CD4-positive, alpha-beta T cell treated with Interleukin-4 for 1 hour (primary cell): Measurements from ENCODE around the gene ADARB2.

Experiments
- DNase-seq, 2 donors: peaks; one replicate each; pipeline ENCODE4 v3.0.0-alpha.2; 2020 to 2022

ADARB2 gene

DNA sequence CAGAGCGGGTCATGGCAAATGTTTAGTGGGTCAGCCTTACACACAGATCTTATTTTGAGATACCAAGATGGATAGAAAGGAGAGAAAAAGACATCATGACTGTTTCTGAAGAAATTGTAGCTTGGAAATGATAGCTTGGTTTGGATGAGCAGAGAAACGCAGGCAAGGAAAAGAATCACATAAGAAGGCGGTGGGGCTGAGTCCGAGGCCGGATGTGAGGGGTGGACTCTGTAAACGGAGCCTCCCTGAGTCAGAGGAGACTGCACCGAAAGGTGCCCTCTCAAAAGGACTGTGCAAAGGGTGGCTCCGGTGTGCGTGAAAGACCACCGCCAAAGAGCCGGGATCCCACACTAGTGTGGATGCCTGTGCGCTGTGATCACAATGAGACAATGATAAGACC is 53.7 kb downstream of the ADARB2 start:
- DNase-seq = no peak

DNA sequence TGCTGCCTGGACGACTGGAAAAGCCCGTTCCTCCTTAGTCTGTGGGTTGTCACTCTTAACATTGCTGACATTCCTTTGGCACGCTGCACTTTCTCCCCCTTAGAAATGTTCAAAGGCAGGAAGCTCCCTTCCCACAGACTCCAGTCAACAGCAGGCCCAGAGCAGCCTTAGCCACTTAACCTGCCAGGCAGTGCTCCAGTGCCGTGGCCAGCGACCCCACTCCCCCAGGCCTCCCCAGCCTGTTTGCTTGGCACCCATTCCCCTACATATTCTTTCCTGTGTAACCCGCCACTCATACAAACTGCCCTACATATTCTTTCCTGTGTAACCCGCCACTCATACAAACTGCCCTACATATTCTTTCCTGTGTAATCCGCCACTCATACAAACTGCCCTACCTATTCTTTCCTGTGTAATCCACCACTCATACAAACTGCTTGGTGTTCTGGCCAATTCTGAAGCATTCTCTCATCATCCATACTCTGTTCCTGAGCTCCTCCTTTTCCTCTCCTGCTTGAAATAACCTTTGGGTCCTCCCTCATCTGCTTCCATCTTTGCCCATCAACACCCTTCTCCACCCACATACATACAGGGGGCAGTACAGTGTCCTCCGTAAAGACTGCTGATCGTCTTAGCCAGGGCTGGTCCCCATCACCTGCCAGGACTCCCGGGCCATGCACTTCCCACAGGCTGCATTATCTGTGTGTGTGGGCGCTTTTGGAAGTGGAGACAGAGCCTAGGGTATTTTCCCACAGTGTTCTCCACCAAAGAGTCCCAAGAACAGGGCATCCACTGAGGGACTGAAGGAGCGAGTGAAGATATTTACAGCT is 57.3 kb downstream of the ADARB2 start:
- peak in 1 of 2 donors; percentile 6 for DNase-seq

DNA sequence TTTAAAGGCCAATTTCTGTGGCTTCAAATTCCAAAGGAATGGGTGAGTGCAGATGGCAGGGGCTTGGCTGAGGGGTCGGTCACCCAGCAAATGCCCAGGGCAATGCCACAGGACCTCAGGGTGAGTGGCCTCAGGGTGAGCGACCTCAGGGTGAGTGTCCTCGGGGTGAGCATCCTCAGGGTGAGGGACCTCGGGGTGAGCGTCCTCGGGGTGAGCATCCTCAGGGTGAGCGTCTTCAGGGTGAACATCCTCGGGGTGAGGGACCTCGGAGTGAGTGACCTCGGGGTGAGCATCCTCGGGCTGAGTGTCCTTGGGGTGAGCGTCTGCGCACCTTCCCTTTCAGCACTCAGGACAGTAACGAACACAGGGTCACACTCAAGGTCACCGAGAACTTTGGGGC is 59.2 kb downstream of the ADARB2 start:
- no peak for DNase-seq

DNA sequence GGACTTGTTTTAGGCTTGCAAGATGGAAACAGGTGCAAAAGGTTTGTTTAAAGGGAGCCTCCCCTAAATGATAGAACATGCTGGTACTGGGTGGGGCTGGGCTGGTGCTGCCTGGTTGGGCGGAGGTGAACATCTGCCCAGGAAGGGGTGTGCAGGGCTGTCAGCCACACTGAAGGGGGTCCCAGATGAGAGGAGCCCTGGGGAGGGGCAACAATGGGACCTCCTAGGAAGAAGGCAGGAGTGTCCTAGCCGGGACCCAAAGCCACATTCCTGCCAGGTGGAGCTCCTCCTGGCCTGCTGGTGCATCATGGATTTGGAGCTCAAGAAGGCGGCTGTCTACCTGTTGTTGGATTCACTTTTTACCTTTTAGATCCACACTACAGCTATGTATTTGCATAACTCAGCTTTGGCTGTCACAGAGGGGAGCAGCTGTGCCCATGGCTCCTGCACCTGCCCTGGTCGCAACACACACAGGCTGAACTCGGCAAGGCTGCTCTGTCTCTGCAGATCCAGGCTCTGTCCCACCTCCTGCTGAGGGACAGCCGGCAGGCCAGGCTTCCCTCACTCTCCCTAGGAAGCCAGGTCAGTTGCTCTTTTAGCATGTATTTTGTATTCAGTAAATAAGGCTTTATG is 59.9 kb downstream of the ADARB2 start:
- no peak for DNase-seq

DNA sequence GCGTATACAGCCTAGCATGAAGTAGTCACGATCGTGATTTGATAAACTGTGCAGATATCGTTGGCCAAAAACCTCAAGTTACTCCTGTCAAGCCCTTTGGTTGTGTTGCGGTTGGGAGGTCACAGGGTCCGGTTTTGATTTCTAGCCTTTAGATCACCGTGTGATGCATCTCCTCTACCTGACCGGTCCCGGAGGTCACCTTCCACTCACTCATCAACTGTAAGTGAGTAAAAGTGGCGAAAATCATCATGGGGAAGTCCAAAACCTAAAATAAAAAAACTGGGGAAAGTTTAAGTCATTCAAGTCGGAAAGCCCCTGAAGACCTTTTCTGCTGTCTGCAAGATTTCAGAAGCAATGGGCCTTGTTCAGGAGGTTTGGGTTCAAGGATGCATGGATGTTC is 62.8 kb downstream of the ADARB2 start:
- DNase-seq = no peak

DNA sequence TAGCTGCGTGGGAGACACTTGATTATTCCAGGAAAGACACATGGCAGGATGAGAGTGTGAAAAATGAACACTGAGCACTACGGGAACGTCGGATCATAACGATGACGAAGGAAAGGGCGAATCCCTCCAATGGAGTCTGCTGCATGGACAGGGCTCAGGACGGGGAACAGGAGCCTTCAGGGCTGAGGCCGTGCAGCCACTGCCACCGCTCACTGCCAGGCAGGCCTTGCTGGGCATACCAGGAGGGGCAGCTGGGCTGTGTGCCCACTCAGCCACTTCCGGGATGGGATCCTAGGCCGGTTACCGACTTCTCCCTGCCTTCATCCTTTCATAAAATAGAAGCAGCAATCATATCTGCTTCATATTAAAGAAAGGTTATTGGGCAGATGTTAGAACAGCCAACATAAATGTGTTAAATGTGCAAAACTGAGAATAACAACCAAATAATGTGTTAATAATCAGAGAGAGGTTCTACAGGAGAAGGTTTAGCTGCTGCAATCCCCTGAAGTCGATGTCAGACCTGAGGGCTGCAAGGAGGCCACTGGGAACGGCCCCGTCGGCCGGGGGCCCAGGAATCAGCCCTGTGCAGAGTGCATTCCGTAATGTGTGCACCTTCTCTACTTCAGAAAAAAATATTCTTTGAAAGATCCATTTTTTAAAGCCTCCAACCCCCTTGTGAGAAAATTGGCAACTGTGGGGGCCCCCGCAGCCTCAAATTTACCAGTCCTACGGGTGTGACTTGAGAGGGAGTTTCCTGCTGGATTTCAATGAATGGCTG is 63.6 kb downstream of the ADARB2 start:
- no peak for DNase-seq

DNA sequence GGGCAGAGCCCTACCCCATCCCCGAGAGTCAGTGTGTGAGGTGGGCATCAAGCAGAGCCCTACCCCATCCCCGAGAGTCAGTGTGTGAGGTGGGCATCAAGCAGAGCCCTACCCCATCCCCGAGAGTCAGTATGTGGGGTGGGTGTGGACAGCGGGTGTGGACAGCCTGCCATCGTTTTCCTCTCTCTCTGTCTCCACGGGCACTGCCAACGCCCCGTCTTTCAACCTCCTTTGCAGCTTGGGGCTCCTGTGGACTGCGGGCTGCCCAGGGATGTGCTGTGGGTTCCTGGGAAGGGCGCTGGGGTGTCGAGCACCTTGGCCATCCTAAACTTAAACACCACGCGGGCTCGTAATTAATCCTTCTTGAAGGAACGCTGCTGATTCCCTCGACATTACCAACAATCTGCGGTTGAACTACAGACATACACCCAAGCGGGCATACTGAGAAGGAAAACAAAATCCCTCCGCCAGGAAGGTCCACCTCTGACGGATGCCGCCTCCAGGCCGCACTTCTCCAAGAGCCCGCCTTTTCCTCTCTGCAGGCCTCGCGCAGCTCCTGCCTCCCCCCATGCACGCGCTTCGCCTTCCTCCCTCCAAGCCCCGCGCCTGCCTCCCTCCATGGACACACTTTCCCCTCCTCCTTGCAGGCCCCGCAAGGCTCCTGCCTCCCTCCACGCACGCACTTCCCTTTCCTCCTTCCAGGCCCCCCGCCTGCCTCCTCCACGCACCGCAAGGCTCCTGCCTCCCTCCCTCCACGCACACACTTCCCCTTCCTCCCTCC is 65.1 kb downstream of the ADARB2 start:
- DNase-seq = no peak

DNA sequence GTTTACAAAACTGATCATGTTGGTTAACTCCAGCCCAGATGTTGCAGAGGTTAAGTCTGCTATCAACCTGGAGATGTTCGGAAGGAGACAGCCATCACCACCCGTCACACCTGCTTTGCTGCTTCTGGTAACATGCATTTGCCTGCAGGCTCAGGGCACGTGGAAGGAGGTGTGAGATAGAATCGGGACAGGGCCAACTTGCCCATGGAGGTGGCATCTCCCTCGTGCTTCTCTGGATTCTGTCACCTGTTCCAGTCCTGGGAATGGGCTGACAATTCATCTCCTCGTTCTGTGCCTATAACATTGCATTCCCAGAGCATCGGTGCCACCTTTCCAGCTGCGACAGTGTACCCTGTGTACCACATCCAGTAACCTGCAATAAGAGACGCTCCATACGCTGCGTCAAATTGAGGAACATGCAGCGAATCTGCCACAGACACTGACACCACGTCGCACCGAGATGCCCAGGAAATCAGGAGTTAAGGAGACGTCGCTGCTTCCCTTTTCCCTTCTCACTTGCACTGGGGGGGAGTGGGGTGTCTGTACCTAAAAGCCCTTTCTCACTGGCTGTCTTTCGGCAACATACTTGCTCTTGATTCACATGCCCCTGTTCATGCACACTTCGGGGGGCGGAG is 65.8 kb downstream of the ADARB2 start:
- no peak for DNase-seq

DNA sequence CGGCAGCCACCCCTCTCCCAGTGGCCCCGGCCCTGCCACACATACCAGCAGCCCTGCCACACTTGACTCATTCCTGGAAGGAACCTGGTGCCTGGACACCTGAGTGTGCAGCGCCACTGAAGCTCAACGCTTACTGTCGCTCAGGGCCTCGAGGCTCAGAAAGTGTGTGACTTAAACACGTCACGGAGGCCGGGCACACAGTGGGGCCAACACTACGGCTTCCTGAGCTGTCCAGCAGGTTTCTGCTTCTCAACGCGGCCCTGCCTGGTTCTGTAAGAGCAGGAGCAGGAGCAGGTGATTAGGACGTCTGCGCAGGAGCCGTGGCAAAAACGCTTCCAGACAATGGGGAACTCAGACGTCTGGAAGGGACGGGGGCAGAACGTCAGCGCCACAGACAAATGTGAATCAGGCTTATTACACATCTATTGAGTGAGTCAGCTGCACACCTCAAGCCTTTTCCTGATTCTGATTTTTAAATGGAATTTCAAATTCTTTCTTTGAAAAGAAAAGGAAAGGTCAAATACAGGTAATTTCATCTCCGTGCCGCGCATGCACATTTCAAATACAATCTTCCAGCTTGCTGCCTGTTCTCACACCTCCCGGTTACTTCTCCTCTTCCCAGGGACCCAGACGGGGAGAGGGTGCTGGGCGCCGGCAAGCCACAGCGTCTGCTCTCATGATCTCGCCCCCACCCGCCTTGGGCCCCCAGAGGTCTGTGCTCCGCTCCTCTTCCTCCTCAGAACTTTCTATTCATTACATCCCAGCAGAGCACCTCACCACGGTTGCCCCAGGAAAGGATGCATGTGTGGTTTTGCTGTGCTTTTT is 66.6 kb downstream of the ADARB2 start:
- no peak for DNase-seq

DNA sequence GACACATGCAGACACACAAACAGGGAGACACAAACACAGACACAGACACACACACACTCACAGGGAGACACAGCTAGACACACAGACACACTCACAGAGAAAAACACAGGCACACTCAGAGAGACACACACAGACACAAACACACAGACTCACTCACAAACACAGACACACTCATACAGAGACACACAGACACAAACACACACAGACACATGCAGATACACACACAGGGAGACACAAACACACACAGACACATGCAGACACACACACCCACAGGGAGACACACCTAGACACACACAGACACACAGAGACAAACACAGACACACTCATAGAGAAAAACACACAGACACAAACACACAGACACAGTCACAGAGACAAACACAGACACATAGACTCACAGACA is 67.9 kb downstream of the ADARB2 start:
- no peak for DNase-seq

DNA sequence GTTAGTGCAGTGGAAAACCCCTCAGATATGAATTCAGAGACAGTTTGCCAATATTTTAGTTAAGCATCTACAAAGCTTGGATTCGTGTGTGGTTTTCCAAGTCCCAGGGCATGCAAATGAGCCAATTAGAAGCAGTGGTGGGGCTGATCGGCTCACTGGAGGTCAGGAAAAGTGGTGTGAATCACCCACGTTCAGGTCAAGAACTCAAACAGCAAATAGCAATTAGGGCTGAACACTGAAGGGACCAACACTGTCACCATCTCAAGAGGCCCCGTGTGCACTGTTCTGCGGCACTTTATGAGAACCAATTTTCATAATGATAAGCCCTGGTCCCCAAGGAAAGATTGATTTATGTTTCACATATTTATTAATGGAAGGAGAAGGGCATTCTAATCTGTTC is 68.9 kb downstream of the ADARB2 start:
- no peak for DNase-seq

DNA sequence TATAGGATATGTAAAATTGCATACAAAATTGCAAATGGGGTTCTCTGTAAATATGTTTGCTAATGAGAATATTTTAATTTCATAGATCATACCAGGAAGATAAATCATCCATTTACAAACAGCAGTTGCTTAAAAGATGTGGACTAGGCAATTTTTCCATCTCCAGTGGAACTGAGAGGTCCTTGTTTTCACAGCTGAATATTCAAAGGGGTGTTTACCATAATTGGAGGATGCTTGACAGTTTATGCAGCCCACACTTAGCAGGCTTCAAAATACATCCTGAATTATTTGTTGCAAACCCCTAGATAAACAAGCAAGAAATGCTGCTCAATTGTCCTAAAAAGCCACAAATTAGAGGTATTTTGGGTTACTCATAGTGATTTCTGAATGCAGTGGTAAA is 69.9 kb downstream of the ADARB2 start:
- no peak for DNase-seq

DNA sequence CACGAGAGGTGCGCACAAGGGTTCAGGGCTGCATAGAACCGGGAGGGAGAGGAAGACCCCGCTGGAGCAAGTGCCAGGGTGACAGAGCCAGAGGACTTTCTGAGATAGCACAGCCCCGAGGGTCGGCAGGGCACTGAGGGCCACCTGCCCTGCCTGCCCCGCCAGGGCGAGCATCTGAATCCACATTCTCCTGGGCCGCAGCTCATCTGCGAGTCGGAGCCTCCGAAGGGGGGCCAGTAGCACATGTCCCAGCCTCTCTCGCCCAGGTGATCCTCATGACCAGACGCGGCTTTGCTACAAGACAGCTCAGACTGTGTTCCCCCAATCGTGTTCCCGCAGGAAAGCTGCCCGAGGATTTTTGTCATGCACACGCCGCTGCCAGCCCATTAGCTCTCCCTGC is 71.2 kb downstream of the ADARB2 start:
- DNase-seq = no peak

DNA sequence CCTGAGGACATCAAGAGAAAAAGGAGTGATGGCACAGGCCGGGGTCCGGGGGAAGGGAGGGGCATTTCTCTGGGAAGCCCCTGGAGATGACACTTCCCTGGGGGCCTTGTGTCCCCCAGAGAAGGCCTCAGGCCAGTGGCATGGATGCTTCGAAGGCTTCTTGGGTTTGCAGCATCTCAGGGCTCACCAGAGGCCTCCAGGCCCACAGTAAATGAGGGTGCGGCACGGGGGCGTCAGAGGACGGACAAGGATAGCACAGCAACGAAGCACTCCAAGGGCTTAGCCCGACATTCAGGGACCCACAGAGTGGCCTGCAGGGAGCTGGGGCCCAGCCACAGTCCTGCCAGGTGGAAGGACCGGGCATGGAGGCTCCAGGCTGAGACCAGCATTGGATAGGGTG is 71.6 kb downstream of the ADARB2 start:
- no peak for DNase-seq

DNA sequence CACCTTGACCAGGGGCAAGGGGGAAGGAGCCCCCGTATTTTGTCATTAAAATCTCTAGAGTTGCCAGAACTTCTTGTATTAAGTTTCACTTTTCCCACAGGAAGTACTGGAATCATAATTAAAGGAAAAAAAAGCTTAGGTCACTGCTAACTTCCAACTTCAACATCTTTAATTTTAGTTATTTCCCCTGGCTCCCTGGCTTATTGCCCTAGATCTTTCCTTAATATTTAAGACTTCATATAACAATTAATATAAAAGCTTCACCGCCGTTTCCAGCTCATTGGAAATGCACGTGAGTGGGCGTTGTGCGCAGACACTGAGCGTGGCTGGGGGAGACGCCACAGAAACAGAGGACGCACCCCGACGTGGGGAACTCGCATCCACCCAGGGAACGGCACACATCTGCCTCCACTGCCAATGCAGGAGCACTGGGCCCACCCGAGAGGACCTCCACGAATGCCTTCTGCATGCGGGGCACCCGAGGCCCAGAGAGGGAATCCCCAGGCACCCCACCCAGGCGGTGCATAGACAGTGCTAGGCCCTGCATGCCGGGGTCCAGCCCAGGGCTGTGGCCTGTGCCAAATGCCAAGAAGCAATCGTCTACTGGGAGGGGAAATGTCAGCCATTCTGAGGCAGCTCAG is 72.2 kb downstream of the ADARB2 start:
- DNase-seq = no peak

DNA sequence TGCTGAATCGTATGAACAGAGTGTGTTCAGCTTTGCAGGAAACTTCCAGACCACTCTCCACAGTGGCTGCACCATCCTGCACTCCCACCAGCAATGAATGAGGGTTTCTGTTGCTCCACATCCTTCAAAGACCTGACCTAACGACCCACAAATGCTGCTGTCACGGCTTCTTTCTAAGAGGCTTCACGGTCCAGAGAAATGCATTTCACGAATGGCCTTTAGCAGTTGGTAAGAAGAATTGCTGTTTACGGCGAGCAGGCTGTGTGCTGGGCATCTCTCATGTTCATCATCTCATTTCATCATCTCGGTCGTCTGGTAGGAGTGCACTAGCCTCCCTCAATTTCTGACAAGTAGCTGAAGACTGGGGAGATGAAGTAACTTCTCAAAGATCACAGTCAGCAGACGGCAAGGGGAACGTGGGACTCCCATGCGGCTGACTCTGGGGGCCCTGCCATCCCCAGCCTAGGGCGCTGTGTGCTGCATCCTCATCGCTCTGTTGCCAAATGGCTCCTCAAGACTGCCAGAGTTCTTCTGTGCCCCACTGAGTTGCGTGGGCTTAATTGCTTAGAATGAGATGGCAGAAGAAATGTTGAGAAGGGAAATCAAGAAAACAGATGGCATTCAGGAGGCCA is 72.9 kb downstream of the ADARB2 start:
- DNase-seq = no peak

DNA sequence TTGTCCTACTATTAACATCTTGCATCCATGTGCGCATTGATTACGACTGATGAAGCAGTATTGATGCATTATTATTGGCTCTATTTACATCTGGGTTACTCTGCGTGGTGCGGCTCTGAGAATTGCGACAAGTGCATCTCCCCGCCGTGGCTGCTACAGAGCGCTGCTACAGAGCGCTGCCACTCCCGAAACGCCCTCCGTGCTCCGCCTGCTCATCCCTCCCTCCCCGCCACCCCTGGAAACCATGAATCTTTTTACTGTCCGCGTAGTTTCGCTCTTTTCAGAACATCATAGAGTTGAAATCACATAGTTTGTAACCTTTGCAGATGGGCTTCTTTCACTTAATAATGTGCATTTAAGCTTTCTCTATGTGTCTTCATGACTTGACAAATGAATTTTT is 74.1 kb downstream of the ADARB2 start:
- no peak for DNase-seq

DNA sequence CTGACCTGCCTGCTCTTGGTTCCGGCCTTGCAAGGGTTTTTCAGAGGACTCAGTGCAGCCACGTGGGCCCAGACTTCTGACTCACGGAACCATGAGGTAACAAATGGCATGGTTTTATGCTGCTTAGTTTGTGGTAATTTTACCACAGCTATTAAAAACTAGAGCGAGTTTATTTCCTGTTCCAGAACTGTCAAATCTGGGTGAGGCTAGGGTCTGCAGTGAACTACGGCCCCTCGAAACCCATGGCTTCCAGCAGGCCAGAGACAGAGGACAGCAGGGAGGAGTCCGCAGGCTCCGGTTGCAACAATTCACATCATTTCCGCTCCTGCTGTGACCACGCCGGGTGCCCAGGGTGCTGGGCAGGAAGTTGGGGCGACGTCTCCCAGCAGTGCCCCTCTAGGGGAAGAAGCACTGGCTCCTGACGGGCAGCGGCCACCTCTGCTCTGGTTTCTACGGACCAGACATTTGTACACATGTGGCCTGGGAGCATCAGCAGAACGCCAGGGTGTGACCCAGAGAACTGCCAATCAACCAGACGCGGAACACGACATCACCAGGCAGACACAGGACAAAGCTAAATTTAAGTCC is 74.8 kb downstream of the ADARB2 start:
- no peak for DNase-seq

DNA sequence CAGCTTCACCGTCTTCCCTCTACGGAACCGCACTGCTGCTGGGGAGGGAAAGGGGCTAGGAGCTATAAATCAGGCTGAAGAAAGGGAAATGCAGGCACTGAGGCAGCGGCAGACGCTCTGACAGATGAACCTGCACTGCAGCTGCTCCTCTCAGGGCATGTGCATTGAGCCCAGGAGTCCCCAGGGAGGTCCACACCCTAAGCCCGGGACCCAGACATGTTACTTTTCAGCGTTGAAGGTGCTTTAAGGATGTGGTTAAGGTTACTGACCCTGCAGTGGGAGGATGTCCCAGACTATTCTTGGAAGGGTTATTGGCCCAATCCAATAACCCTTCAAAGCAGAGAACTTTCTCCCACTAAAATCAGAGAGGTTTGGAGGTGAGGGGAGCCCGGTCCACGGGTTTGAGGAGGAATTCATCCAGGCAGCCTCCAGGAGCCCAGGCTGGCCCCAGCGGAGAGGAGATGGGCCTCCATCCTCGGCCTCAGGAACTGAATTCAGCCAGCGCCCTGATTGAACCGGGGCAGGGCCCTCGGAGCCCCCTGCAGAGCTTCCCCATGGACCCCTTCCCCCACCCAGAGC is 75.4 kb downstream of the ADARB2 start:
- DNase-seq = peak in 1 of 2 donors; percentile 60

DNA sequence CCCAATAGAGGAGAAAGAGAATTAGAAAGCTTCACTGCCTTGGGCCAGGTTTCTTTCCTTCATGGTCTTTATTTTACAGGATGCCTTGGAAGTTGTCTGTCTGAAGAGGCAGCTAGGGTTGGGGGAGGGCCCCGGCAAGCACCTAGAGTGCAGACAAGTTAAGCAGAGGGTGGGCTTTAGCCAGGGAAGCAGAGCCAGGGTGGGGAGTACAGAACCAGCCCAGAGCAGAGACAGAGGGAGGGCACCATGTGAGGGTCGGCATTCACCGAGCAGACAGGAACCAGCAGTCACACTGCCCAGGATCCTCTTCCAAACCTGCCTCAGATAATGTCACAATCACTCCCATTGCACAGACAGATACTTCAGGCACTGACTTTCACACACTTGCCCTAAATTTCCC is 75.9 kb downstream of the ADARB2 start:
- no peak for DNase-seq
